Activated CD4-positive, alpha-beta T cell treated with anti-CD3 and anti-CD28 coated beads, Interleukin-2, amount 50 U/mL, for 48 hours (primary cell): Measurements from ENCODE around the gene C2CD4C.
"Not testable (repeated sequence)": the region's sequence is repeated elsewhere in the genome, so short reads cannot be mapped to it uniquely, and the experiment has no call there.

Experiments
- DNase-seq, 2 experiments: peaks; one replicate each; pipeline ENCODE4 v3.0.0-alpha.2; 2020

The C2CD4C gene

DNA sequence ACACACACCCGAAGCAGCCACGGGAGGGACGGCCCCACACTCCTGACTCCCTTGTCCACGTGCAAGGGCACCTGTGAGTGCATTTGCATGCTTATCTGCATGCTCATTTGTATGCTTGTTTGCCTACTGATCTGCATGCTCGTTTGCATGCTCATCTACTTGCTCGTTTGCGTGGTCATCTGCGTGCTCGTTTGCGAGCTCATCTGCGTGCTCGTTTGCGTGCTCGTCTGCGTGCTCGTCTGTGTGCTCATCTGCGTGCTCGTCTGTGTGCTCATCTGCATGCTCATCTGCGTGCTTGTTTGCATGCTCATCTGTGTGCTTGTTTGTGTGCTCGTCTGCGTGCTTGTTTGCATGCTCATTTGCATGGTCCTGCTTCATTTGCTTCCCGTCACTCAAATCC is 28.1 kb upstream of the C2CD4C start:
- no peak for DNase-seq

DNA sequence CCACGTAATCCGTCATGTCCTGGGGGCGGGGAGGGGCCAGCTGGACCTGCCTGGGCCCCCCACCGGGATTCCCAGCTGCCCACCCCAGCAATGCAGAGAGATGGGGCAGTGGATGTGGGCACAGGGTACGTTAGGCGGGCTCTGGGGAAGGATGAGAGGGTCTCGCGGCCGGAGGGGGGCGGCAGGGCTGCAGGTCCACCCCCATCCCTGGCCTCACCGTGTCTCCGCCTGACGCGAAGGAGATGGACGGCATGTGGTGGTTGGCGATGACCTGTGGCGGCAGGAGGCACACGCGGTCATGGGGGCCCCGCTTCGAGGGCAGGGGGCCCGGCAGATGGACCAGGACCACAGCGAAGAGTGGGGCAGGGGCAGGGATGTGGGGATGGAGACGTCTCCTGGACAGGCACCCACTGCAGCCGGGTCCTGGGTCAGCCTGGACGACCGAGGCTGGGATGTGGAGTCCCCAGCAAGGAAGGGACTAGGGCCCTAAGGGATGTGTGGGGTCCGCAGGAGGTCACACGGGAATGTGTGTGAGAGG is 27.5 kb upstream of the C2CD4C start:
- DNase-seq: no peak

DNA sequence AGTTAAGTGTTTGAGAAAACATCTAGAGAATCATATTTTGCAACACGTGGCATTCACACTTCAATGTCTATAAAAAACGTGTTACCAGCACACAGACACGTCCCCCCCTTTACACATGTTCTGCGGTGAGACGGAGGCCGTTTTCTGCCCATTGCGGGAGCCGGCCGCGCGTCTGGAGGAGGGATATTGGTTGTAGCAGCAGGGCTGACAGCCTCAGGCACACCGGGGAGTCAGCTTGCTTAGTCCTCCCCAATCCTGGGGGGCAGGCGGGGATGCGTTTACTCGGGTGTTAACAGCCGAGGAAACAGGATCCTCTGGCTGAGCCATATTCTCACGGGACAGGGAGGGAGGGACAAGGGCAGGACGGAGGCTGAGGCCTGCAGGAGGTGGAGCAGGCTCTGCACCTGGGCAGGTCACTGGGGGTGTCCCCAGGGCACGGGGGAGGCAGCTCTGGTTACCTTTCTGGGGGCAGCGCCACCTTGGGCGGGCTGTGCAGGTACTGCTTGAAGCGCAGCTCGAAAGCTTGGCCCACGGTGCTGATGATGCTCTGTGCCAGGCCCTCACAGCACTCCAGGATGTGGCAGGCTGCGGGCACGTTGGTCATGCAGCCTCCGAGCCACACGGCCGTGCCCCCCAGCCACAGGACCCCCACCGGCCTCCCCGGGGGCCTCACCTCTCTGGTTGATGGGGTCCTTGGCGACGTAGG is 26.9 kb upstream of the C2CD4C start:
- no peak for DNase-seq

DNA sequence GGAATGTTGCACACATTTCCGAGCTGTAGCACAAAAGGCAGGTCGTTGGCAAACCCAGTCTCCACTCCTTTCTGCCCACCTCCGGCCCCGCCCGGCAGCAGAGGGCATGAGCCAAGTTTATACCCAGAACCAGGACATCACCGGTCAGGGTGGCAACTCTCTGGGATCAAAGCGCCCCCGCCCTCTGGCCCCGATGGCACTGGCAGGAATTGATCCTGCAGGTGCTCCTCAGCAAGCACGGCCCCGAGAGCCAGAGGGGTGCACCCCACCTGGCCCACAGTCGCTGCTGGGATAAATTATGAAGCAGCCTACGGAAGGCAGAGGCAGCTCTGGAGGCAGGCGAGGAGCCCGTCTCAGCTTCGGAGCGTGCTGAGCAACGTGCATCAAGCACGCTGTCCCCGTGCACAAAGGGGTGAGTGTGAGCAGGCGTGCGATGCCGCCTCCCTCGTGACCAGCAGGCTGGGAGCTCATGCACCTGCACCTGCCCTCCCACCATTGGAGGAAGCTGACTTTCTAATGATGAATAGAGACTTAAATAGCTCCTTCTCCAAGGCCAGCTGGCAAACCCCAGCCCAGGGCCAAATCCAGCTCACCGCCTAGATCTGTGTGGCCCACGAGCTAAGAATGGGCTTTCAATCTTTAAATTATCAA is 26.2 kb upstream of the C2CD4C start:
- no peak for DNase-seq

DNA sequence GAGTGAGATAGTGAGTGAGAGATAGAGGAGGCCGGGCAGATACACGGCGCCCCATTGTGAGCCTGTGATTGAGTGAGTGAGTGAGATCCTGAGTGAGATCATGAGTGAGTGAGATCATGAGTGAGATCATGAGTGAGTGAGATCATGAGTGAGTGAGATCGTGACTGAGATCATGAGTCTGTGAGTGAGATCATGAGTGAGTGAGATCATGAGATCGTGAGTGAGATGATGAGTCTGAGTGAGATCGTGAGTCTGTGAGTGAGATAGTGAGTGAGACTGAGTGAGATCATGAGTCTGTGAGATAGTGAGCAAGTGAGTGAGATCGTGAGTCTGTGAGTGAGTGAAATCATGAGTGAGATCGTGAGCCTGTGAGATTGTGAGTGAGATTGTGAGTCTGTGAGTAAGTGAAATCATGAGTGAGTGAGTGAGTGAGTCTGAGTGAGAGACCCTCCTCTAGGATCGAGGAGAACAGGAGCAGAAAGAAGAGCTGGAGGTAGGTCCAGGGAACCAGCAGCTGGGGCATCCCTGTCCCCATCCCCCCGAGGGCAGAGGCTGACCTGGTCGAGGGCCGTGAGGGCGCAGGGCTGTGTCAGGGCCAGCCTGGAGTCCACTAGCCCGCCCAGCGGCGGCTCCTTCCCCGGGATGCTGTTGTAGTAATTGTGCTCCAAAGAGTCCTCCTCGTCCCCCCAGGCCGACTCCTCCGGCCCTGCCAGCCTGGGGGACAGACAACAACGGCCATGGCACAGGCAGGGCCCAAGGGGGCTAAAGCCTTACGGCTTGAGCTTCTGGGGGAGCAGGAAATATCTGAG is 25.4 kb upstream of the C2CD4C start:
- no peak for DNase-seq

DNA sequence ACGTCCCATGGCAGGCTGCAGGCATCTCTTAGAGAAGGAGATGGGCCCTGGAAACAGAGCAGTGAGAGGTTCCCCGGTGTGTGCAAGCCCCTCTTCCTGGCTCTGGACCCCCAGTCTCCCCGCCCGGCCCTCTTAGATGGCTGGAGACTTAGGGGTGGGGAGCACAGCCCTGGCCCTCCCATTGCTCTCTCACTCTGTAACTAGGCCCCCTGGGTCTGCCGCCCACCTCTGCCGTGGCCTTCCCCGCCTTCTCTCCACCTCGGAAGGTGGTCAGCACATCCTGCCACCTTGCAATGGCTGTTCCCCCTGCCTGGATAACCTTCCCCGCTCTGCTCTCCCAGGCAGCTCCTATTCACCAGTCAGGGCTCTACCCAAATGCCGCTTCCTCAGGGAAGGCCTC is 21.8 kb upstream of the C2CD4C start:
- no peak for DNase-seq

DNA sequence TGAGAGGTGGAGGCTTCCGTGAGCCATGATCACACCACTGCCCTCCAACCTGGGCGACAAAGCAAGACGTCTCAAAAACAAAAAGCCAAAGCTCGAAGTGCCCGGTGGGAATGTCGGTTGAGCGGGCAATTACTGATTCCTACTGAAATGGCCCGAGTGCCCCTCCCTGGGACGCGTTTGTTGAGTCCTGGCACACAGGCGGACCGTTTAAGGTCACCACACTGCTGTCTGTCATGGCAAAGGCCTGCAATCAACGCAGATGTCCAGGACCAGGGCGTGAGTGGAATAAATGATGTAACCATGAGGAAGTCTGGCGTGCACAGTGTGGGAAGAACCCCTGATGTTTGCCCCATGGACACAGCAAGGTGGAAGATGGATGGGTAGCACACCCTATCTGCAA is 19.2 kb upstream of the C2CD4C start:
- no peak for DNase-seq

DNA sequence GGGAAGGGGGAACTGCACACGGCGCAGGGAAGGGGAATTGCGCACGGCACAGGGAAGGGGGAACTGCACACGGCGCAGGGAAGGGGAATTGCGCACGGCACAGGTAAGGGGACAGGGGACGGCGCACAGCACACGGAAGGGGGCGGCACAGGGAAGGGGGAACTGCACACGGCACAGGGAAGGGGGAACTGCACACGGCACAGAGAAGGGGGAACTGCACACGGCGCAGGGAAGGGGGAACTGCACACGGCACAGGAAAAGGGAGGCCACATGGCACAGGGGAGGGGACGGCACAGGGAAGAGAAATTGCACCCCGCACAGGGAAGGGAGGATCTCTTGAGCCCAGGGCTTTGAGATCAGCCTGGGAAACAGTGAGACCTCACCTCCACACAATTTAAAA is 18.7 kb upstream of the C2CD4C start:
- not testable (repeated sequence) for DNase-seq

DNA sequence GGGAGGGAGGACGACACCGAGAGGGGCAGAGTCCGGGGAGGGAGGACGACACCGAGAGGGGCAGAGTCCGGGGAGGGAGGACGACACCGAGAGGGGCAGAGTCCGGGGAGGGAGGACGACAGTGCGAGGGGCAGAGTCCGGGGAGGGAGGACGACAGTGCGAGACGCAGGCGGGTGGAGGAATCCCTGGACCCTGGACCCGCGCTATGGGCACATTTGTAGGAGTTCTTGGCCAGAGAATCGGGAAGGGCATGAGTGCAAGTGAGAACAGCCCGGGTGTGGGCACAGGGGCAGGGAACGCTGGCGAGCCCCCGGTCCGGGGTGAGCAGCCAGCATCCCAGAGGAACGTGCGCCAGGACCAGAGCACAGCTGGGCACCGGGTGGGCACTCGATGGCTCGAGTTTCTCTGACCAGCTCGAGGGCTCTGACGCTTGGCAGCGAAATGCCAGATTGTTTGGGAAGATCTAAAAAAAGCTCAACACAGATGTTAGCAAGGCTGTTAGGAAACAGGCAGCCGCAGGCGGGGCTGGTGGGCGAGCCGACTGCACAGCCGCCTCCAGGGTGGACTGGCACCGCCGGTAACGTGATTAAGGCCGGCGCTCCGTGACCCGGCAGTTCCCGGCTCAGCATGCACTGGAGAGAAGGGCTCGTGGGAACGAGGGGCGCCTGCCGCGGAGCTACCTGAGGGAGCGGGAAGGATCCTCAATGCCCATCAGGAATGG is 17.9 kb upstream of the C2CD4C start:
- no peak for DNase-seq

DNA sequence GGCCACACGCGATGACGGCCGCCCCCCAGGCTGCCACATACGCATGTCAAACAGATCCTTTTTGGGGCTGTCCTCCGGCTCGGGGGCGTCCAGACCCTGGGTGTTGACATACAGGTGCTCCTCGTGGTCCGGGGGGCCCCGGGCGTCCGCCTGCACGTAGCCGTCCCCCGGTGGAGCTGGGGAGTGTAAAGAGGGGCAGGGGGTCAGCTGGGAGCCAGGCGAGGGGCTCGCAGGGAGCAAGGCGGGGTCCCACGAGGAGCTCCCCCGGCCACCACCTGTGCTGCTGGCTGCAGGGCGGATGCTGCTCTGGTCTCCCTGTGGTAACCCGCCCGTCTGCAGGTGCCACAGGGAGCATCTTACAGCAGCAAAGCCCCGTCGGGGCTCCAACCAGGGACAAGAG is 16.1 kb upstream of the C2CD4C start:
- DNase-seq: no peak

DNA sequence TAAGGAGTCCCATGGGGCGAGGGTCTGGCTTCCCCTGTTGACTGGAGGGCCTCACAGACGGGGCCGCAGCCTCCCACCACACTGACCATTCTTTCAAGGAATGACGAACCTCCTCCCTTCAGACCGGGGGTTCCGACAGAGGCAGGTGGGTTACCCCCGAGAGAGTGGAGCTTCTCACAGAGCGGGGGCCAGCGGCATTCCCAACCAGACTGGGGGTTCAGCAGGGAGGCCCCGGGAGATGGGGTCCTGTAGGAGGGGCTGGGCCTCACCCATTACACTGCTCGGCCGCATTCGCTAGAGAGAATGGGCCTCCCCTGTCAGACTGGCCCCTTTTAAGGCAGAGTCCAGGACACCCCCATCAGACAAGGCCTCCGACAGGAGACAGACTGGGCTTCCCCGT is 15.6 kb upstream of the C2CD4C start:
- no peak for DNase-seq

DNA sequence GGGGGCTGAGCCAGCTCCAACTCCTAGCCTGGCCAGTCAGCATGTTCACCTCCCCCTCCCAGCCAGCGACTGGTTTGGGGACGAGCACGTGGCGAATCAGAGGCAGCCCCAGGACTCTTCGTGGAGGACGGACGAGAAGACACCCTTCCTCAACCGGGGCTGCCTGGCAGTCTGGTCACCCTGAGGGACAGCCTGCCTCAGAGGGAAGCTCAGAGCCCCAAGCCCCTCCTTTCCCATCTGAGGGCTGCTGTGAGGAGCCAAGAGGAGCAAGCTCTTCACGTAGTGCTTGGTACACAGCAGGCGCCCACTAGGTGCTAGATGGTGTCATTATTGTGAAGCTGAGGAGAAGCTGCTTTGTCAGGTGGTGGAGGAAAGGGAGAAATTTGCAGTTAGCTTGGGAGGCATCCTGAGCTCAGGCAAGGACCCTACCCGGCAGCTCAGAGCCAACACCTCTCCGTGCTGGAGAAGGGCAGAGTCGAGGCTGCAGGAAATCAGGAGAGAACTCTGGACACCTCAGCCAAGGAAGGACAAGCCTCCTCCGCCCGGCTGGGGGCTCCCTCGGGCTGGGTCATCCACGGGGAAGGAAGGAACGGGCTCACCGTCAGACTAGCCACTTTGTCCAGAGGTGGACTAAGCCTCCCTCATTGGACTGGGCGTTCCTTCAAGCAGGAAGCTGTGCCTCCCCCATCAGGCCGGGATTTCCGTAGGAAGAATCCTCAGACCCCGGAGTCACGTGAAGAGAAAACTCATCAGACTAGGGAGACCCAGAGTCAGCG is 14.9 kb upstream of the C2CD4C start:
- DNase-seq: no peak

DNA sequence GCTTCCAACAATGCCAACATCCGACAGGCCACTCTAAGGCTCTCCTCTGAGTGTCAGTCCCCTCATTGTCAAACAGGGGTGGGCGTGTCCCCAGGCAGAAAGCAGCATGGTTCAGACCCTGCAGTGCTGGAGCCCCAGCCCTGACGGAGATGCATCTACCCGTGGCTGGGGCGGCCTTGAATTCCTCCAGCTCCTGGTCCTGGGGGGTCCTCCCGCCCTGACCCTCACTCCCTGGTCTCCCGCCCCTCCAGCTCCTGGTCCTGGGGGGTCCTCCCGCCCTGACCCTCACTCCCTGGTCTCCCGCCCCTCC is 13.9 kb upstream of the C2CD4C start:
- DNase-seq: not testable (repeated sequence)

DNA sequence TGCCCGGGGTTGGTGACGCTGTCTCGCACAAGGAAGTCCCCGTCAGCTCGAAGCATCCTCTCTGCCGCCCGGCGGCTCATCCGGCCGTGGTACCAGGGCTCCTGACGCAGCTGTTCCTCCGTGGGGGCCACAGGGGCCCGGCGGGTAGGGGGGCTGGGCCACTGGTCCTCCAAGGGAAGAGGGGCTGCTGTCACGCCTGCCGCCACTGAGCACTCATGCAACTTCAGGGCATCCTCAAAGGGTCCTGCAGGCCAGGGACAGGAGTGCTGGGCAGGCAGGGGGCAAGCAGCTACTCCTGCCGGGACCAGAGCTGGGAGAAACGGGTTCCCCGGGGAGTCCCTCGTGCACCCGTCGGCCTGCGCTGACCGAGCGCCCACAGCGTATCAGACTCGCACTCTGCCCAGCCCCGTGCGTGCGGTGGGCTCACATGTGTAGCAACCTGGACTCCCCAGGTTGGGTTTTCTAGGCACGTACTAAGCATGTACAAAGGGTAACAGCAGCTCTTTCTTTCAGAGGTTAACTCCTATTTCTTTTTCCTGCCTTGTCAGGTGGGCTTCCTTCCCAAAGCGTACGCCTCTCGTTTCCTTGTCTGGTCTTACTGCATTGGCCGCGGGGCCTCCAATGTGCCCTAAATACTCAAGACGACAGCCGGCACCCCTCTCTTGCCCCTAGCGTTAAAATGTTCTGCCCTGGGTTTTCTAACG is 13.4 kb upstream of the C2CD4C start:
- no peak for DNase-seq

DNA sequence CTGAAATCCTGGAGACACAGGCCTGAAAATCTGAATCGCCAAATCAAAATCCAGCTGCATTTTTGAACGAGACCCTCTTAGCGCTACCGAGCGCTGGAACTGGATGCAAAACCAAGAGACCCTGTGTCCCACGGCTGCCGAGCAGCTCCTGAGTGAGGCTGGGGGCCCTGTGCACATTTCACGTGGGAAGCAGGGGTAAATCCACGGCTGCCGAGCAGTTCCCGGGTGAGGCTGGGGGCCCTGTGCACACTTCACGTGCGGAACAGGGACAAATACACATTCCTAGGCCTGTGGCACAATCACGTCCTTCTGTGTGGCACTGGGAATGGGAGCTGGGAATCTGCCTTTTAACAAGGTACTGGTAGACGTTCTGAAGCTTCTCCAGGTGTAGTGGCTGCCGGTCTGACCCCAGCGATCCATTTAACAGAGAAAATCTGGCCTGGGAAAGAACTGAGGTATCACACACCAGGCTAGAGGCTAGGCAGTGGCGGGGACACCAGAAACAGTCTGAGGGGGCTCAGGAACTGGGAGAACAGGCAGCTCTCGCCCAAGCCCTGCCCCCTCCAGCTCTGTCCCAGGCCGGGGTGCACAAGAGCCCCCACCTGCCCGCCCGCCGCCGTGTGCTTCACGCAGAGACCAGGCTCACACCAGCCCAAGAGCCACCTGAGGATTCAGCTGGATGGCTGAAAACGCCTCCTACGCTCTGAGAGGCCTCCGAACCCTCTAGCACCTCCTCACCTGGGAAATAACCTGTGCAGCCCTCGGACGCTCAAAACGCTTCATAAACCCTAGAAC is 11.0 kb upstream of the C2CD4C start:
- no peak for DNase-seq

DNA sequence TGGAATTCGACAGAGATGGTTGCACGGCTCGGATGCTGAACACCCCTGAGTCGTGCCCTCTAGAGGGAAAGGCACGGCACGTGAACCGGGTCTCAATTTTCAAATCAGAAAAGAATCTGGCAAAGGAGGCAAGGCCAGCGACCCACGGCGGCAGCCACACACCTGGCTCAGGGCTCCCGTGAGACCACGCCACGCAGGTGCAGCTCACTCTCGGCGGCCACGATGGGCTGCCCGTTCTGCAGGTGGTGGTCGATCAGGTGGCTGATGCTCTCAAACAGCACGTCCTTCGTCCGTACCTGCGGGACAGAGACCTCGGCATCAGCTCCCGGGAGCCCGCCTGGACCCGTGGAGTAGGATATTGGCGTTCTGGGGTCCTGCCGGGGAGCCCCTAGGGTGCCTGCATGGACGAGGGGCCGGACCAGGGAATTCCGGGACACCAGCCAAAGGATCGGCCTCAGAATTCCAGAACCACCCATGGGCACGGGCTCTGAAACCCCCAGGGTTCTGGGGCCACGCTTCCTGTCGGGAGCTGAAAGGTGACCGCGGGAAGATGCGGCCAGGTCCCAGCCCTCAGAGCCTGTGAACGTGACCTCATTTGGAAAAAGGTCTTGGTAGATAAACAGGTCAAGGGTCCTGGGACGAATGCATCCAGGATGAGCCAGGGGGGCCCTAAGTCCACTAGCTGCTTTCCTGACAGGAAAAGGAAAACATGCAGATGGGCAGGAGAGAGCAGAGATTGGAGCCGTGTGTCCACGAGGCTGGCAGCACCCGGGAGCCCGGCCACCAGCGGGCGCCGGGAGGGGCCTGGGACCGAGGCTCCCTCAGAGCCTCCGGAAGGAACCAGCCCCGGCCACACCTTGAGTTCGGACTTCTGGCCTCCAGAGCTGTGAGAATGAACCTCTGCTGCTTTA is 10.1 kb upstream of the C2CD4C start:
- no peak for DNase-seq

DNA sequence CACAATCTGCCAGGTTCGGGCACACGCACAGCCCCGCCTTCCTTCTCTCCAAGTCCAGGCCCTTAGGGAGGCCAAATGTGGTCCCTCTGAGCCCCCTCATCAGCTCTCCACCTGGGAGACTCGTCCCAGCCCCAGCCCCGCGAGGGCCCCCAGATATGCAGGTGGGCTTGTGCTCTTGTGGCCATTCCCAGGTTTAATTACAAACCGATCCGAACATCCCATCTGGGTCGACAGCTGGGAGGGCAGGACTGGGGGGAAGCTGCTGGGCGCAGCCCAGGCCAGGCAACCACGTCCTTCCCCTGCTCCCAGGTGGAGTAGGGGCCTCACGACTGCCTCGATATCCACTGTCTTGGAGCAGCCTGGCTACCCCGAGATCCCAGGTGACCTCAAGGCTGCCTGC is 7.5 kb upstream of the C2CD4C start:
- no peak for DNase-seq

DNA sequence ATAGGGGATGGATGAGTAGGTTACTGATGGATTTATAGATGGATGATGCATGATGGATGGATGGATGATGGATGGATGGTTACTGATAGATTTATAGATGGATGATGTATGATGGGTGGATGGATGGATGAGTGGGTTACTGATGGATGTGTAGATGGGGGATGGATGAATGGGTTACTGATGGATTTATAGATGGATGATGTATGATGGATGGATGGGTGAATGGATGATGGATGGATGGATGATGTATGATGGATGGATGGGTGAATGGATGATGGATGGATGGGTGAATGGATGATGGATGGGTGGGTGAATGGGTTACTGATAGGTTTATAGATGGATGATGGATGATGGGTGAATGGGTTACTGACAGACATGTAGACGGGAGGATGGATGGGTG is 6.3 kb upstream of the C2CD4C start:
- no peak for DNase-seq

DNA sequence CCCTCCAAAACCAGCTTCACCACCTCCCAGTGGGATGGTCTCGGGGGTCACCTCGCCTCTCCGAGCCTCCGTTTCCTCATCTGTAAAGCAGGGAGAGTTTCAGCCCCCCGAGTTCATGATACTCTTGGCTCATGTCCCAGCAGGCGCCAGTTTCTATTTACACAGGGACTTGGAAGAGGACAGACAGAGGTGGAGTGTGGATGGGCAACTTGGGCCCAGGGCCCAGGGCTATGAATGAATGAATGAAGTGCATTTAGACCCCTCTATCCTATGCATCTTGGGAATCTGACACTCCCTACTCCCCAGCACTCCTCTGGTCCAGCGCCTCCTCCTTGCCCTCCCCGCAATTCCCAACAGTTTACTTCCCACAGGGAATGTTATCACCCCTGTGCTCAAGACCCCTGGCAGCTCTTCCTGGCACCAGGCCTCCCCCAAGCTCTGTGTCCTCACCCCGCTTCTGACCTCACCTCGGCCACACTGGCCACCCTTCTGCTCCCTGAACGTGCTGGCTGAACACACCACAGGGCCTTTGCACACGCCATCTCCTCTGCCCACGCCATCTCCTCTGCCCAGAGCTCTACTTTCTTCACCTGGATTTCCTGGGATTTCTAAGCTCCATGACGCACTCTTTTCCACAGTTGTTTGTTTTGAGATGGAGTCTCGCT is 4.9 kb upstream of the C2CD4C start:
- no peak for DNase-seq
